ENCODE results near the gene GJB2.

GJB2 gene

GRCh38 chr13:20141238-20142022 is 51.3 kb downstream of the GJB2 start:
- no peak for DNase-seq

- DNase-seq = no peak
Observed at GRCh38 chr13:20140487-20140886, 52.3 kb downstream of the GJB2 start.

GRCh38 chr13:20137875-20138274 is 54.9 kb downstream of the GJB2 start:
- DNase-seq = no peak

Data from midbrain (tissue), 1 donor.